H9 (cell line): ENCODE measurements around the gene SLMAP. TPM values are rescaled to one million over a fixed set of nuclear protein-coding genes. Genes with fewer than 3 reads are reported as not detected.

Experiments
- DNase-seq: peaks from one replicate; pipeline ENCODE4 v3.0.0-alpha.2; 2017
- H2AFZ ChIP-seq: one replicate; pipeline ENCODE4 v1.6.1; 2013; ENCODE audit warnings: mild to moderate bottlenecking, low read length, control low read depth, moderate library complexity
- H2AK5ac ChIP-seq: 2 replicates; pipeline ENCODE4 v1.6.1; 2013; ENCODE audit warnings: low read length, control low read depth, mixed read lengths; ENCODE audit not compliant: insufficient read length
- H2BK120ac ChIP-seq: one replicate; pipeline ENCODE4 v1.6.1; 2013; ENCODE audit warnings: low read depth, mild to moderate bottlenecking, low read length, control low read depth, inconsistent platforms; ENCODE audit not compliant: poor library complexity, severe bottlenecking
- H2BK12ac ChIP-seq: 2 replicates; pipeline ENCODE4 v1.6.1; 2013; ENCODE audit warnings: low read length, control low read depth, mixed read lengths, low read depth; ENCODE audit not compliant: insufficient read length
- H2BK15ac ChIP-seq: 2 replicates; pipeline ENCODE4 v1.6.1; 2013; ENCODE audit warnings: low read depth, low read length, control low read depth
- H2BK20ac ChIP-seq: one replicate; pipeline ENCODE4 v1.6.1; 2013; ENCODE audit warnings: low read depth, mild to moderate bottlenecking, low read length, control low read depth, inconsistent platforms; ENCODE audit not compliant: poor library complexity, severe bottlenecking
- H2BK5ac ChIP-seq: 2 replicates; pipeline ENCODE4 v1.6.1; 2013; ENCODE audit warnings: low read length, control low read depth, mixed read lengths; ENCODE audit not compliant: insufficient read length
- H3K14ac ChIP-seq: 2 replicates; pipeline ENCODE4 v1.6.1; 2013; ENCODE audit warnings: low read length, control low read depth; ENCODE audit not compliant: insufficient read depth
- H3K18ac ChIP-seq: 2 replicates; pipeline ENCODE4 v1.6.1; 2013; ENCODE audit warnings: low read depth, mild to moderate bottlenecking, mixed read lengths, low read length, control low read depth; ENCODE audit not compliant: insufficient read length
- H3K23ac ChIP-seq: 2 replicates; pipeline ENCODE4 v1.6.1; 2013; ENCODE audit warnings: low read length, control low read depth, mixed read lengths, low read depth; ENCODE audit not compliant: insufficient read length
- H3K23me2 ChIP-seq: 2 replicates; pipeline ENCODE4 v1.6.1; 2013; ENCODE audit warnings: low read depth, mild to moderate bottlenecking, mixed read lengths, low read length, control low read depth; ENCODE audit not compliant: insufficient read length, poor library complexity, severe bottlenecking
- H3K27ac ChIP-seq: 2 replicates; pipeline ENCODE4 v1.5.1; 2013; ENCODE audit warnings: low read length, control low read depth, mixed read lengths, low read depth; ENCODE audit not compliant: insufficient read length
- H3K27me3 ChIP-seq: 2 replicates; pipeline ENCODE4 v1.6.1; 2013; ENCODE audit warnings: low read length, control low read depth, inconsistent platforms; ENCODE audit not compliant: insufficient read depth
- H3K4ac ChIP-seq: 2 replicates; pipeline ENCODE4 v1.6.1; 2013; ENCODE audit warnings: low read depth, mild to moderate bottlenecking, control low read depth, inconsistent platforms, low read length, moderate library complexity
- H3K4me1 ChIP-seq: 2 replicates; pipeline ENCODE4 v1.6.1; 2013; ENCODE audit warnings: low read length, control low read depth, inconsistent platforms; ENCODE audit not compliant: insufficient read depth
- H3K4me2 ChIP-seq: 2 replicates; pipeline ENCODE4 v1.6.1; 2013; ENCODE audit warnings: low read length, control low read depth, mixed read lengths; ENCODE audit not compliant: insufficient read length, insufficient read depth
- H3K56ac ChIP-seq: 2 replicates; pipeline ENCODE4 v1.6.1; 2013; ENCODE audit warnings: low read depth, mild to moderate bottlenecking, mixed read lengths, low read length, control low read depth; ENCODE audit not compliant: insufficient read length
- H3K79me1 ChIP-seq: 2 replicates; pipeline ENCODE4 v1.6.1; 2013; ENCODE audit warnings: low read depth, mild to moderate bottlenecking, moderate library complexity, low read length, control low read depth, inconsistent platforms; ENCODE audit not compliant: insufficient read depth, poor library complexity, severe bottlenecking
- H3K79me2 ChIP-seq: 2 replicates; pipeline ENCODE4 v1.6.1; 2013; ENCODE audit warnings: low read length, control low read depth, inconsistent platforms; ENCODE audit not compliant: insufficient read depth
- H3K9ac ChIP-seq: 2 replicates; pipeline ENCODE4 v1.6.1; 2013; ENCODE audit warnings: low read length, control low read depth, mixed read lengths; ENCODE audit not compliant: insufficient read length; ENCODE audit errors: extremely low read depth
- H3K9me3 ChIP-seq: one replicate; pipeline ENCODE4 v1.6.1; 2013; ENCODE audit warnings: low read depth, low read length, inconsistent platforms; ENCODE audit not compliant: control insufficient read depth
- H3T11ph ChIP-seq: one replicate; pipeline ENCODE4 v1.6.1; 2013; ENCODE audit warnings: mild to moderate bottlenecking, low read length, control low read depth, inconsistent platforms
- H4K20me1 ChIP-seq: one replicate; pipeline ENCODE4 v1.6.1; 2013; ENCODE audit not compliant: control insufficient read depth, insufficient read length, insufficient read depth
- H4K5ac ChIP-seq: 2 replicates; pipeline ENCODE4 v1.6.1; 2013; ENCODE audit warnings: low read depth, mild to moderate bottlenecking, mixed read lengths, low read length, control low read depth; ENCODE audit not compliant: insufficient read length
- H4K8ac ChIP-seq: replicated peaks from 2 replicates; pipeline ENCODE4 v1.6.1; 2013; ENCODE audit warnings: low read length, control low read depth, mixed read lengths, low read depth; ENCODE audit not compliant: insufficient read length
- H4K91ac ChIP-seq: 2 replicates; pipeline ENCODE4 v1.6.1; 2013; ENCODE audit warnings: low read depth, mild to moderate bottlenecking, moderate library complexity, mixed read lengths, low read length, control low read depth; ENCODE audit not compliant: insufficient read length
- H3K27ac Mint-ChIP-seq, 3 experiments: 2 replicates in 2 of 3; 3 replicates in 1 of 3; pipeline ENCODE4 v1.8.0; 2020 to 2021; ENCODE audit warnings: mixed read lengths in 3 of 3, mild to moderate bottlenecking in 1 of 3, moderate library complexity in 1 of 3
- H3K27me3 Mint-ChIP-seq: 2 replicates; pipeline ENCODE4 v1.8.0; 2021; ENCODE audit warnings: low read depth, mild to moderate bottlenecking, moderate library complexity, mixed read lengths
- H3K36me3 Mint-ChIP-seq, 3 experiments: 2 replicates in 2 of 3; 3 replicates in 1 of 3; pipeline ENCODE4 v1.8.0; 2020 to 2021; ENCODE audit warnings: low read depth in 3 of 3, mixed read lengths in 3 of 3; ENCODE audit not compliant: insufficient read depth in 1 of 3
- H3K4me1 Mint-ChIP-seq, 2 experiments: 2 replicates each; pipeline ENCODE4 v1.8.0; 2020; ENCODE audit warnings: mixed read lengths in 2 of 2
- H3K4me3 Mint-ChIP-seq, 2 experiments: 2 replicates in 1 of 2; 3 replicates in 1 of 2; pipeline ENCODE4 v1.8.0; 2020 to 2021; ENCODE audit warnings: mild to moderate bottlenecking in 2 of 2, mixed read lengths in 2 of 2, moderate library complexity in 1 of 2
- H3K9me3 Mint-ChIP-seq, 2 experiments: 2 replicates in 1 of 2; 3 replicates in 1 of 2; pipeline ENCODE4 v1.8.0; 2020; ENCODE audit warnings: mild to moderate bottlenecking in 2 of 2, mixed read lengths in 2 of 2, moderate library complexity in 1 of 2
- total RNA-seq: library from RNA; stranded (reverse); gene quantifications from 2 replicates; pipeline ENCODE4 v1.2.1, GENCODE V29; 2021
- TF ChIP-seq, protein P1 (sequence below): fragments of 200-600 bp; sonication (generic); conservative IDR thresholded peaks from 3 replicates; pipeline ENCODE4 v1.8.0; 2021; ENCODE audit warnings: antibody characterized with exemption, mild to moderate bottlenecking

SLMAP gene
- total RNA-seq, 1 experiment from 2014 or later = 65.1 TPM

GRCh38 chr3:57726397-57726796 lies 29.7 kb upstream of the SLMAP start:
- no peaks in the 10 kb centered on the region for H3K36me3 Mint-ChIP-seq
- H2BK120ac ChIP-seq = no peak overlapping the region
- H3K9me3 Mint-ChIP-seq = no peaks in the 10 kb centered on the region; a peak in 1 of 5 replicates
- peaks cover 3% of the 10 kb centered on the region; the same call in 1 of the 2 replicates for H3K27me3 Mint-ChIP-seq
- H3K27me3 ChIP-seq = no peaks in the 10 kb centered on the region
- H3K27ac Mint-ChIP-seq = no peak overlapping the region
- no peak overlapping the region for H2BK12ac ChIP-seq
- no peak for DNase-seq
- no peak overlapping the region for H3K56ac ChIP-seq
- H3K4me3 Mint-ChIP-seq = no peak overlapping the region
- H2AK5ac ChIP-seq = no peak overlapping the region
- no peak overlapping the region for H2BK5ac ChIP-seq
- H3T11ph ChIP-seq = no peak overlapping the region
- H3K18ac ChIP-seq = no peak overlapping the region
- no peaks in the 10 kb centered on the region for H3K9me3 ChIP-seq
- no peaks in the 10 kb centered on the region for H3K4me1 ChIP-seq
- H2AFZ ChIP-seq = no peak overlapping the region
- H4K91ac ChIP-seq = no peak overlapping the region
- H2BK15ac ChIP-seq = no peak overlapping the region
- H3K4me2 ChIP-seq = no peak overlapping the region
- H3K4me1 Mint-ChIP-seq = 0 out of 4 replicates have a peak, but pooled peaks cover 0 to 3% of the 10 kb centered on the region in 2 experiments
- no peaks in the 10 kb centered on the region for H3K23me2 ChIP-seq
- no peaks in the 10 kb centered on the region for H4K20me1 ChIP-seq
- no peaks in the 10 kb centered on the region for H3K79me2 ChIP-seq
- H3K27ac ChIP-seq = no peak overlapping the region
- H3K23ac ChIP-seq = no peak overlapping the region
- no peak overlapping the region for H4K5ac ChIP-seq
- no peak overlapping the region for H2BK20ac ChIP-seq
- no peak overlapping the region for H3K9ac ChIP-seq
- TF ChIP-seq, protein P1, sequence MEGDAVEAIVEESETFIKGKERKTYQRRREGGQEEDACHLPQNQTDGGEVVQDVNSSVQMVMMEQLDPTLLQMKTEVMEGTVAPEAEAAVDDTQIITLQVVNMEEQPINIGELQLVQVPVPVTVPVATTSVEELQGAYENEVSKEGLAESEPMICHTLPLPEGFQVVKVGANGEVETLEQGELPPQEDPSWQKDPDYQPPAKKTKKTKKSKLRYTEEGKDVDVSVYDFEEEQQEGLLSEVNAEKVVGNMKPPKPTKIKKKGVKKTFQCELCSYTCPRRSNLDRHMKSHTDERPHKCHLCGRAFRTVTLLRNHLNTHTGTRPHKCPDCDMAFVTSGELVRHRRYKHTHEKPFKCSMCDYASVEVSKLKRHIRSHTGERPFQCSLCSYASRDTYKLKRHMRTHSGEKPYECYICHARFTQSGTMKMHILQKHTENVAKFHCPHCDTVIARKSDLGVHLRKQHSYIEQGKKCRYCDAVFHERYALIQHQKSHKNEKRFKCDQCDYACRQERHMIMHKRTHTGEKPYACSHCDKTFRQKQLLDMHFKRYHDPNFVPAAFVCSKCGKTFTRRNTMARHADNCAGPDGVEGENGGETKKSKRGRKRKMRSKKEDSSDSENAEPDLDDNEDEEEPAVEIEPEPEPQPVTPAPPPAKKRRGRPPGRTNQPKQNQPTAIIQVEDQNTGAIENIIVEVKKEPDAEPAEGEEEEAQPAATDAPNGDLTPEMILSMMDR = no peak
- no peak overlapping the region for H3K14ac ChIP-seq
- H3K79me1 ChIP-seq = no peaks in the 10 kb centered on the region
- no peak overlapping the region for H4K8ac ChIP-seq
- H3K4ac ChIP-seq = no peak overlapping the region
